K562 treated with DMSO at 1 percent for 4 hours (cell line): ENCODE results near the gene NPC2. TPM values are rescaled to one million over a fixed set of nuclear protein-coding genes. Genes with fewer than 3 reads are reported as not detected.

Experiments used
- total RNA-seq: library from RNA; unstranded; fragments of 300-600 nt; gene quantifications from 2 replicates; pipeline ENCODE4 v1.2.3, GENCODE V29; 2022; ENCODE audit not compliant: insufficient read depth

Gene NPC2
- 149 and 150 TPM in 2 replicates for total RNA-seq

GRCh38 chr14:74492776-74493342 lies at the start of gene NPC2:
NPC2 (minus strand) TSS chr14:74493305; CDS start chr14:74493274, 31 bp downstream.

GRCh38 chr14:74493343-74494261 lies 497 bp upstream of the NPC2 start, which contains the start of gene ISCA2:
ISCA2 (plus strand) TSS chr14:74493765; CDS start chr14:74493775, 10 bp downstream.

Other genes starting within 250 kb of the NPC2 start
- 13.2 and 19.8 TPM in 2 replicates for gene ABCD4, start 190.4 kb downstream of the NPC2 start, total RNA-seq
- gene VRTN, start 144.8 kb downstream of the NPC2 start, total RNA-seq: not detected in 2 replicates
- gene SYNDIG1L, start 67.1 kb downstream of the NPC2 start, total RNA-seq: not detected in 2 replicates
- gene ISCA2, start 460 bp upstream of the NPC2 start, total RNA-seq: 7.5 and 7.7 TPM in 2 replicates
- 0.26 and 0.35 TPM in 2 replicates for gene LTBP2, start 118.9 kb upstream of the NPC2 start, total RNA-seq
- gene AREL1, start 219.8 kb upstream of the NPC2 start, total RNA-seq: 13.4 and 14.4 TPM in 2 replicates
- 23.1 and 28.1 TPM in 2 replicates for gene FCF1, start 219.8 kb upstream of the NPC2 start, total RNA-seq